ENCODE data around the gene RAD18.

- no peak for TF ChIP-seq POLR2AphosphoS5 (IDR thresholded peaks at IDR 0.05)
- no peak for TF ChIP-seq CTCF (IDR thresholded peaks at IDR 0.05)
Observed at GRCh38 chr3:8988791-8989558, 25.7 kb upstream of the RAD18 start.
